ENCODE measurements around the gene TPR. TPM values are rescaled to one million over a fixed set of nuclear protein-coding genes. Genes with fewer than 3 reads are reported as not detected.

TPR gene
- total RNA-seq, 3 donors from 2014 or later (not counting 1 experiment from before 2014, with no cell fraction given), result 96.8 to 137 (median 116) TPM

DNA sequence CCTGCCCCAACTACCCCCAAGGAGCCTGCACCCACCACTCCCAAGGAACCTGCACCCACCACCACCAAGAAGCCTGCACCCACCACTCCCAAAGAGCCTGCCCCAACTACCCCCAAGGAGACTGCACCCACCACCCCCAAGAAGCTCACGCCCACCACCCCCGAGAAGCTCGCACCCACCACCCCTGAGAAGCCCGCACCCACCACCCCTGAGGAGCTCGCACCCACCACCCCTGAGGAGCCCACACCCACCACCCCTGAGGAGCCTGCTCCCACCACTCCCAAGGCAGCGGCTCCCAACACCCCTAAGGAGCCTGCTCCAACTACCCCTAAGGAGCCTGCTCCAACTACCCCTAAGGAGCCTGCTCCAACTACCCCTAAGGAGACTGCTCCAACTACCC, 67.6 kb downstream of the TPR start:
- H3K4me3 ChIP-seq (ENCODE audit: low read length), result no peak overlapping the region
- peaks cover 11% of the 10 kb centered on the region for H3K4me1 ChIP-seq (ENCODE audit: control insufficient read depth, insufficient read depth, low read length)
- 97% methylated on average over 5 of the region's 6 CpGs for whole genome bisulfite sequencing (ENCODE audit: insufficient coverage)
- H3K9me3 ChIP-seq (ENCODE audit: control insufficient read depth, insufficient read depth, low read length), result no peaks in the 10 kb centered on the region
- intact Hi-C loops (cut with micrococcal nuclease), result loop anchor here (10.0 kb wide), 1 partner anchor 677 kb away; no protein-coding TSS in a partner anchor
- no peak for ATAC-seq
- Mint-ChIP-seq H3K4me1 (peaks cover 5 to 7% of the 10 kb centered on the region in 2 donors), H3K4me3 (no peak overlapping the region), H3K27me3 (ENCODE audit: low read depth in 2 of 2) (no peaks in the 10 kb centered on the region), H3K36me3 (no peaks in the 10 kb centered on the region), H3K9me3 (no peaks in the 10 kb centered on the region), H3K27ac (no peak overlapping the region)
- TF ChIP-seq, protein P1, sequence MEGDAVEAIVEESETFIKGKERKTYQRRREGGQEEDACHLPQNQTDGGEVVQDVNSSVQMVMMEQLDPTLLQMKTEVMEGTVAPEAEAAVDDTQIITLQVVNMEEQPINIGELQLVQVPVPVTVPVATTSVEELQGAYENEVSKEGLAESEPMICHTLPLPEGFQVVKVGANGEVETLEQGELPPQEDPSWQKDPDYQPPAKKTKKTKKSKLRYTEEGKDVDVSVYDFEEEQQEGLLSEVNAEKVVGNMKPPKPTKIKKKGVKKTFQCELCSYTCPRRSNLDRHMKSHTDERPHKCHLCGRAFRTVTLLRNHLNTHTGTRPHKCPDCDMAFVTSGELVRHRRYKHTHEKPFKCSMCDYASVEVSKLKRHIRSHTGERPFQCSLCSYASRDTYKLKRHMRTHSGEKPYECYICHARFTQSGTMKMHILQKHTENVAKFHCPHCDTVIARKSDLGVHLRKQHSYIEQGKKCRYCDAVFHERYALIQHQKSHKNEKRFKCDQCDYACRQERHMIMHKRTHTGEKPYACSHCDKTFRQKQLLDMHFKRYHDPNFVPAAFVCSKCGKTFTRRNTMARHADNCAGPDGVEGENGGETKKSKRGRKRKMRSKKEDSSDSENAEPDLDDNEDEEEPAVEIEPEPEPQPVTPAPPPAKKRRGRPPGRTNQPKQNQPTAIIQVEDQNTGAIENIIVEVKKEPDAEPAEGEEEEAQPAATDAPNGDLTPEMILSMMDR (IDR thresholded peaks at IDR 0.05), result no peak
- H3K36me3 ChIP-seq (ENCODE audit: control insufficient read depth, insufficient read depth, low read length), result peaks cover 8% of the 10 kb centered on the region
- DNase-seq, result no peak
- no peak overlapping the region for H3K27ac ChIP-seq (ENCODE audit: low read length)
- H3K27me3 ChIP-seq (ENCODE audit: control insufficient read depth, insufficient read depth, low read length), result no peaks in the 10 kb centered on the region

DNA sequence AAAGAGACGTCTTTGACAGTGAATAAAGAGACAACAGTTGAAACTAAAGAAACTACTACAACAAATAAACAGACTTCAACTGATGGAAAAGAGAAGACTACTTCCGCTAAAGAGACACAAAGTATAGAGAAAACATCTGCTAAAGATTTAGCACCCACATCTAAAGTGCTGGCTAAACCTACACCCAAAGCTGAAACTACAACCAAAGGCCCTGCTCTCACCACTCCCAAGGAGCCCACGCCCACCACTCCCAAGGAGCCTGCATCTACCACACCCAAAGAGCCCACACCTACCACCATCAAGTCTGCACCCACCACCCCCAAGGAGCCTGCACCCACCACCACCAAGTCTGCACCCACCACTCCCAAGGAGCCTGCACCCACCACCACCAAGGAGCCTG, 68.5 kb downstream of the TPR start:
- Histone ChIP-seq H3K27ac (ENCODE audit: low read length) (no peak overlapping the region), H3K36me3 (ENCODE audit: control insufficient read depth, insufficient read depth, low read length) (peaks cover 3% of the 10 kb centered on the region), H3K4me3 (ENCODE audit: low read length) (no peak overlapping the region), H3K27me3 (ENCODE audit: control insufficient read depth, insufficient read depth, low read length) (no peaks in the 10 kb centered on the region), H3K9me3 (ENCODE audit: control insufficient read depth, insufficient read depth, low read length) (no peaks in the 10 kb centered on the region), H3K4me1 (ENCODE audit: control insufficient read depth, insufficient read depth, low read length) (peaks cover 11% of the 10 kb centered on the region)
- Mint-ChIP-seq H3K9me3 (no peaks in the 10 kb centered on the region), H3K27ac (no peak overlapping the region), H3K4me3 (no peak overlapping the region), H3K27me3 (ENCODE audit: low read depth in 2 of 2) (no peaks in the 10 kb centered on the region), H3K36me3 (no peaks in the 10 kb centered on the region), H3K4me1 (peaks cover 5 to 7% of the 10 kb centered on the region in 2 donors)
- TF ChIP-seq, protein P1 (IDR thresholded peaks at IDR 0.05), result no peak
- 80% methylated on average over 3 of the region's 3 CpGs for WGBS (ENCODE audit: insufficient coverage)
- DNase-seq, result no peak
- ATAC-seq, result no peak
- intact Hi-C loops (cut with micrococcal nuclease), result loop anchor here (10.0 kb wide), 1 partner anchor 678 kb away; no protein-coding TSS in a partner anchor

DNA sequence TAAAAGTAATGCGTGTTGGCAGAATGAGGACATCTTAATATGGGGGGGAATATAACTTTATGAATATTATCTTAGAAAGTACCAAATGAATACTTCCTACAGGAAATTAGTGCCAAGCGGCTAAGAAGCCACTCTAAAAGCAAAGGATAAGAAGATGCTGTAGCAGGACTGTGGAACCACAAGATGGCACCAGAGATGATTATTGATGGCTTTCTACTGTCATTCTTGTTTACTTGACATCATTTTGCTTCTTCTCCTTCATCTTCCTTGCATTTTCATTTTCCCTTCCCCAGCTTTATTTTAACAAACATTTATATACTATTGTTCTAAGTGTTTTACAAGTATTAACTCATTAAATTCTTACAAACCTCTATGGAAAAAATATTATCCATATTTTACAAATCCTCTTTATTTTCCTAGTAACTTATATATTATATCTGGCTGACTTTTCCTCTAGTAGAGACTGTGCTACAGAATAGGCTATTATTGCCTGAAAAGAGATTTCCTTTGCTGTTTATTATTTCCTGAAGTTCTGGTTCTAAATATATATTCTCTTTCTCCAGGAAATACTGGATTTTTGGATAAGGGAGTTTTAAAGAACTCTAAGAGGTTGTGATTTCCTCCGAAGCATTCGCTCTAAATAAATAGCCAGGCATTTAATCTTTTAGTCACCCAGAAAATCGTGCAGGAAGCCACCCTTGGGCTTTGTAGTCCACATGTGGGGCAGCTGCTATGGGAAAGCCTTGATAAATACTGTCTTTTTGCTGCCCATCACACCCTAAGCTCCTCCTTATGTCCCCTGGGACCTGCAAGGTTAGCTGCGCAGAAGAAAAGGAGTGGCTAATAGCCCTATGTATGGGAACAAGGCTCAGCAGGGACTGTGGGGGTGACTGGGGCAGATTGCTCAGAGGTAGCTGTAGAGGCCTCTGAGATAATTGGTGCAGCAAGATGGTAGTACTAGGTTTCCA, 69.8 kb downstream of the TPR start:
- Mint-ChIP-seq H3K36me3 (no peaks in the 10 kb centered on the region), H3K27me3 (ENCODE audit: low read depth in 2 of 2) (no peaks in the 10 kb centered on the region), H3K9me3 (no peaks in the 10 kb centered on the region), H3K4me1 (peaks cover 5 to 7% of the 10 kb centered on the region in 2 donors), H3K4me3 (no peak overlapping the region), H3K27ac (no peak overlapping the region)
- DNase-seq, result peak in 1 of 2 donors; percentile 70
- H3K4me3 ChIP-seq (ENCODE audit: low read length), result no peak overlapping the region
- 64% methylated on average over 5 of the region's 6 CpGs for WGBS (ENCODE audit: insufficient coverage)
- peak in 1 of 3 donors; percentile 51 for ATAC-seq
- H3K27me3 ChIP-seq (ENCODE audit: control insufficient read depth, insufficient read depth, low read length), result no peaks in the 10 kb centered on the region
- H3K4me1 ChIP-seq (ENCODE audit: control insufficient read depth, insufficient read depth, low read length), result peaks cover 11% of the 10 kb centered on the region
- TF ChIP-seq, protein P1 (IDR thresholded peaks at IDR 0.05), result no peak
- no peaks in the 10 kb centered on the region for H3K36me3 ChIP-seq (ENCODE audit: control insufficient read depth, insufficient read depth, low read length)
- H3K9me3 ChIP-seq (ENCODE audit: control insufficient read depth, insufficient read depth, low read length), result no peaks in the 10 kb centered on the region
- H3K27ac ChIP-seq (ENCODE audit: low read length), result no peak overlapping the region
- intact Hi-C loops (cut with micrococcal nuclease), result loop anchor here (10.0 kb wide), 1 partner anchor 680 kb away; no protein-coding TSS in a partner anchor

All from natural killer cell (primary cell).